GM13976 (cell line): Measurements from ENCODE around the gene SPOPL.

Experiments
- DNase-seq: peaks from one replicate; pipeline ENCODE4 v3.0.0; 2012; ENCODE audit warnings: low spot score
- CTCF ChIP-seq: IDR thresholded peaks from 2 replicates; pipeline ENCODE4 v1.5.1; 2012; ENCODE audit warnings: borderline replicate concordance, mild to moderate bottlenecking; ENCODE audit not compliant: insufficient read depth; ENCODE audit errors: extremely low read depth, missing control alignments, control extremely low read depth
- in situ Hi-C: fragments of 300-500 bp; cut with MboI; formaldehyde crosslinking; loops from one replicate; pipeline ENCODE4 v1.12.0; 2022; ENCODE audit warnings: low sequenced_read_pairs, mixed read lengths, inconsistent platforms; ENCODE audit not compliant: unreplicated experiment

Gene SPOPL

DNA sequence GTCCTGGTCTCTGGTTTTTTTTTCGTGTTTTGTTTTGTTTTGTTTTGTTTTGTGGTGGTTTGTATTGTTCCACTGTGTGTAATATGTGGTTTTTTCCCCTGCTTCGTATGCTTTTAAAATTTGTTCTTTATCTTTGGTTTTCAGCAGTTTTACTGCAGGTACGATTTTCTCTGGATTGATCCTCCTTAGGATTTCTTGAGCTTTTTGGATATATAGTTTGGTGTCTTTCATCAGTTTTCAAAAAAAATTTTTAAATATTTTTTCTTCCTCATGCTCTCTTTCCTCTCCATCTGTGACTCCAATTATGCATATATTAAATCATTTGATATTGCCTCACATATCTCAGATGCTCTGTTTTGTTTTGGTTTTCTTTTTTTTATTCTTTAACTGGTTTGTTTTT, 78.0 kb downstream of the SPOPL start:
- no peak for TF ChIP-seq CTCF
- in situ Hi-C loops, result no loop called here
- no peak for DNase-seq

DNA sequence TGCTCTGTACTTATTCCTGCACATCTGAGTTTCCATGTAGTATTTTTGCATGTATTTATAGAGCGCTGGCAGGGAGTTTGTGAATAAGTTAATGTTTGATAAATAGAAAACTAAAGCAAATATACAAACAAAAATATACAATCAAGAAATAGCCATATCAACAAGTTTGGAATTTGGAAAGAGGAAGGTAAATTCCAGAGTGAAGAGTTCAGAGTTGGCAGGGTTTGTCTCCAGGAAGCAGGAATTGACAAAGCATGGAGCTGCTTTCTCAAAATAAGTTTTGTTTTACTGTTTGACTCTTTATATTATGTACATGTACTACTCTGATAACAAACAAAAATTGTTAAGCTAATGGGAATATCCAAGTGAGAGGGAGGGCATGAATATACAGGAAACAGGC, 80.3 kb downstream of the SPOPL start:
- in situ Hi-C loops, result no loop called here
- TF ChIP-seq CTCF, result no peak
- no peak for DNase-seq

GRCh38 chr2:138589663-138590062, 88.1 kb downstream of the SPOPL start:
- DNase-seq, result no peak
- no peak for TF ChIP-seq CTCF
- in situ Hi-C loops, result no loop called here

DNA sequence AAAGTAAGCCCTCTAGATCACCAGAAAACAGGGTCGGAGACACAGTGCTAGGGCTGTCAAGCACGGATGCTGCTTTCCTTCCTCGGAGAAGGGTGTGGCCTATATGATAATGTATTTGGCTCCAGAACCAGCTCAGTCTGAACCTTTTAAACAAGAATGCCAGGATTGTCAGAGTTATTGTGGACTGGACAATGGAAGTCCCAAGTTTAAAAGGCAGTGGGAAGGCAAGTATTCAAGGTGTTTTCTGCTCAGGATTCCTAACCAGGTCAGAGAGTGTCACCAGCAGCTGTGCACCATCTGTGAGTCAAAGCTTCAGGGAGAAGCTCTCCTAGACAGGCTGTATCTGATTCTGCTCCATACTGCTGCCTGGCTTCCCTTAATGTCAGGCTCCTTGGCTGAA, 94.8 kb downstream of the SPOPL start:
- in situ Hi-C loops, result no loop called here
- no peak for TF ChIP-seq CTCF
- DNase-seq, result no peak

GRCh38 chr2:138600732-138601457, 99.3 kb downstream of the SPOPL start:
- in situ Hi-C loops, result no loop called here
- TF ChIP-seq CTCF, result no peak
- DNase-seq, result no peak

DNA sequence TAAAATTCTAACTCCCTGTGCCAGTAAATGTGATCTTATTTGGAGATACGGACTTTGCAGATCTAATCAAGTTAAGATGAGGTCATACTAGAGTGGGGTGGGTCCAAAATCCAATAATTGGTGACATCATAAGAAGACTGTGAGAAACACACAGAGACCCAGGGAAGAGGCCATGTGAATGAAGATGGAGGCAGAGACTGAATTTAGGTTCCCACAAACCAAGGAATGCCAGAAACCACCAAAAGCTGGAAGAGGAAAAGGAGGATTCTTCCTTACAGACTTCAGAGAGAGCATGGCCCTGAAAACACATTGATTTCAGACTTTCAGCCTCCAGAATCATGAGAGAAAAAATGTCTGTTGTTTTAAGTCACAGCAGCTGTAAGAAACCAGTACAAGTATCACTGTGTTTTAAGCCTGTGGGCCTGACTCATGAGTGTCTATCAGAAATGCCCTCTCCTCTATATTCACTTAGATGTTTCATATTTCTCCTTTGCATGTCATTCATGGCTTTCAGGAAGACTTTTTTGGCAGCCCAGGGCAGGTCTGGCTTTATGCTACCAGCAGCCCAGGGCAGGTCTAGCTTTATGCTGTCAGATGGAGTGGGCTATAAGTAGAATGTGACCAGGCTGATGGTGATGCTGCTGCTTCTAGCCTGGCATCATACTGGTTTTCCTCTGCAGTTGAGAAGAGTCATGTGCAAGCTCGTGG, 100.0 kb downstream of the SPOPL start:
- DNase-seq, result no peak
- TF ChIP-seq CTCF, result no peak
- in situ Hi-C loops, result no loop called here
